Astrocyte (in vitro differentiated cells and primary cell): Measurements from ENCODE around the gene COPS4. TPM values are rescaled to one million over a fixed set of nuclear protein-coding genes. Genes with fewer than 3 reads are reported as not detected.

ENCODE experiments used
- DNase-seq: peaks from one replicate; pipeline ENCODE4 v3.0.0-alpha.2; 2010; ENCODE audit warnings: low read depth
- FAIRE-seq: peaks from 2 replicates; lab custom pipeline; 2011; peaks lifted over from hg19 to GRCh38; lab: Jason Lieb, UNC
- H2AFZ ChIP-seq: 2 replicates; pipeline ENCODE4 v1.6.0; 2012; ENCODE audit warnings: low read depth, low read length, inconsistent platforms
- H3K27ac ChIP-seq: 2 replicates; pipeline ENCODE4 v1.5.1; 2011; ENCODE audit warnings: low read depth, low read length, inconsistent platforms
- H3K27me3 ChIP-seq: 2 replicates; pipeline ENCODE4 v1.6.0; 2011; ENCODE audit warnings: low read length, inconsistent platforms; ENCODE audit not compliant: insufficient read depth
- H3K36me3 ChIP-seq: 2 replicates; pipeline ENCODE4 v1.5.1; 2011; ENCODE audit warnings: low read length, inconsistent platforms; ENCODE audit not compliant: insufficient read depth
- H3K4me1 ChIP-seq: 2 replicates; pipeline ENCODE4 v1.5.1; 2011; ENCODE audit warnings: low read length, inconsistent platforms; ENCODE audit not compliant: insufficient read depth
- H3K4me2 ChIP-seq: 2 replicates; pipeline ENCODE4 v1.6.0; 2012; ENCODE audit warnings: low read length, inconsistent platforms
- H3K4me3 ChIP-seq: 2 replicates; pipeline ENCODE4 v1.5.1; 2011; ENCODE audit warnings: low read depth, mild to moderate bottlenecking, low read length, inconsistent platforms; ENCODE audit not compliant: insufficient read depth
- H3K79me2 ChIP-seq: 2 replicates; pipeline ENCODE4 v1.6.0; 2012; ENCODE audit warnings: mild to moderate bottlenecking, low read length, inconsistent platforms; ENCODE audit not compliant: insufficient read depth
- H3K9ac ChIP-seq: 2 replicates; pipeline ENCODE4 v1.6.0; 2012; ENCODE audit warnings: mild to moderate bottlenecking, low read length, inconsistent platforms
- H3K9me3 ChIP-seq: 2 replicates; pipeline ENCODE4 v1.5.1; 2012; ENCODE audit warnings: low read depth, mild to moderate bottlenecking, low read length, inconsistent platforms; ENCODE audit not compliant: insufficient read depth
- H4K20me1 ChIP-seq: 2 replicates; pipeline ENCODE4 v1.6.0; 2012; ENCODE audit warnings: low read length, inconsistent platforms; ENCODE audit not compliant: insufficient read depth
- H3K27ac Mint-ChIP-seq: one replicate; pipeline ENCODE4 v1.8.0; 2021; ENCODE audit warnings: mild to moderate bottlenecking, mixed read lengths; ENCODE audit not compliant: unreplicated experiment
- H3K27me3 Mint-ChIP-seq: one replicate; pipeline ENCODE4 v1.8.0; 2021; ENCODE audit warnings: low read depth, mixed read lengths; ENCODE audit not compliant: unreplicated experiment
- H3K36me3 Mint-ChIP-seq: one replicate; pipeline ENCODE4 v1.8.0; 2021; ENCODE audit warnings: low read depth, mixed read lengths; ENCODE audit not compliant: unreplicated experiment
- H3K4me1 Mint-ChIP-seq: one replicate; pipeline ENCODE4 v1.8.0; 2021; ENCODE audit warnings: low read depth, mixed read lengths; ENCODE audit not compliant: unreplicated experiment
- H3K4me3 Mint-ChIP-seq: one replicate; pipeline ENCODE4 v1.8.0; 2021; ENCODE audit warnings: mild to moderate bottlenecking, moderate library complexity, mixed read lengths; ENCODE audit not compliant: unreplicated experiment
- H3K9me3 Mint-ChIP-seq: one replicate; pipeline ENCODE4 v1.8.0; 2021; ENCODE audit warnings: mild to moderate bottlenecking, mixed read lengths; ENCODE audit not compliant: unreplicated experiment
- CTCF ChIP-seq: IDR thresholded peaks from 2 replicates; pipeline ENCODE4 v1.5.1; 2011; ENCODE audit warnings: low read depth, mild to moderate bottlenecking, inconsistent platforms, low read length, moderate library complexity; ENCODE audit not compliant: insufficient read depth
- EZH2 ChIP-seq: IDR thresholded peaks from 2 replicates; pipeline ENCODE4 v1.6.1; 2012; ENCODE audit warnings: mild to moderate bottlenecking, low read length, inconsistent platforms; ENCODE audit not compliant: insufficient read depth
- total RNA-seq: library from RNA; stranded (reverse); gene quantifications from 2 replicates; pipeline ENCODE4 v1.2.1, GENCODE V29; 2021

COPS4 gene
- total RNA-seq, 1 donor from 2014 or later = 39.3 TPM

- peak overlapping the region; percentile 93 for H3K4me3 Mint-ChIP-seq
- H3K4me1 ChIP-seq = peaks cover 12% of the 10 kb centered on the region
- H3K4me1 Mint-ChIP-seq = peaks cover 15% of the 10 kb centered on the region
- H4K20me1 ChIP-seq = no peaks in the 10 kb centered on the region
- no peaks in the 10 kb centered on the region for H3K36me3 Mint-ChIP-seq
- DNase-seq (no peak), FAIRE-seq (no peak)
- H3K27ac Mint-ChIP-seq = peak overlapping the region; percentile 64
- peak overlapping the region; percentile 90 for H3K4me3 ChIP-seq
- TF ChIP-seq CTCF = no peak
- no peak for TF ChIP-seq EZH2
- no peaks in the 10 kb centered on the region for H3K9me3 Mint-ChIP-seq
- H3K79me2 ChIP-seq = peaks cover 44% of the 10 kb centered on the region
- H3K36me3 ChIP-seq = no peaks in the 10 kb centered on the region
- H3K27me3 Mint-ChIP-seq = no peaks in the 10 kb centered on the region
- peak overlapping the region; percentile 95 for H3K4me2 ChIP-seq
- H3K27ac ChIP-seq = peak overlapping the region; percentile 76
- peak overlapping the region; percentile 61 for H2AFZ ChIP-seq
- peak overlapping the region; percentile 88 for H3K9ac ChIP-seq
- H3K9me3 ChIP-seq = no peaks in the 10 kb centered on the region
- no peaks in the 10 kb centered on the region for H3K27me3 ChIP-seq
Measured at GRCh38 chr4:83011689-83012199, 23.2 kb upstream of the COPS4 start.

GRCh38 chr4:83012200-83012686, 22.7 kb upstream of the COPS4 start:
- Histone ChIP-seq H3K79me2 (peaks cover 40% of the 10 kb centered on the region), H3K27ac (peak overlapping the region; percentile 76), H3K4me3 (peak overlapping the region; percentile 90), H4K20me1 (no peaks in the 10 kb centered on the region), H3K27me3 (no peaks in the 10 kb centered on the region), H3K4me2 (peak overlapping the region; percentile 95), H2AFZ (peak overlapping the region; percentile 61), H3K9ac (peak overlapping the region; percentile 88), H3K4me1 (peaks cover 12% of the 10 kb centered on the region), H3K36me3 (no peaks in the 10 kb centered on the region), H3K9me3 (no peaks in the 10 kb centered on the region)
- no peaks in the 10 kb centered on the region for H3K27me3 Mint-ChIP-seq
- peak overlapping the region; percentile 64 for H3K27ac Mint-ChIP-seq
- FAIRE-seq (no peak), DNase-seq (no peak)
- H3K36me3 Mint-ChIP-seq = no peaks in the 10 kb centered on the region
- peaks cover 15% of the 10 kb centered on the region for H3K4me1 Mint-ChIP-seq
- no peaks in the 10 kb centered on the region for H3K9me3 Mint-ChIP-seq
- TF ChIP-seq EZH2 = no peak
- no peak for TF ChIP-seq CTCF
- peak overlapping the region; percentile 93 for H3K4me3 Mint-ChIP-seq
